ENCODE data around the gene C6orf15.

The C6orf15 gene

DNA sequence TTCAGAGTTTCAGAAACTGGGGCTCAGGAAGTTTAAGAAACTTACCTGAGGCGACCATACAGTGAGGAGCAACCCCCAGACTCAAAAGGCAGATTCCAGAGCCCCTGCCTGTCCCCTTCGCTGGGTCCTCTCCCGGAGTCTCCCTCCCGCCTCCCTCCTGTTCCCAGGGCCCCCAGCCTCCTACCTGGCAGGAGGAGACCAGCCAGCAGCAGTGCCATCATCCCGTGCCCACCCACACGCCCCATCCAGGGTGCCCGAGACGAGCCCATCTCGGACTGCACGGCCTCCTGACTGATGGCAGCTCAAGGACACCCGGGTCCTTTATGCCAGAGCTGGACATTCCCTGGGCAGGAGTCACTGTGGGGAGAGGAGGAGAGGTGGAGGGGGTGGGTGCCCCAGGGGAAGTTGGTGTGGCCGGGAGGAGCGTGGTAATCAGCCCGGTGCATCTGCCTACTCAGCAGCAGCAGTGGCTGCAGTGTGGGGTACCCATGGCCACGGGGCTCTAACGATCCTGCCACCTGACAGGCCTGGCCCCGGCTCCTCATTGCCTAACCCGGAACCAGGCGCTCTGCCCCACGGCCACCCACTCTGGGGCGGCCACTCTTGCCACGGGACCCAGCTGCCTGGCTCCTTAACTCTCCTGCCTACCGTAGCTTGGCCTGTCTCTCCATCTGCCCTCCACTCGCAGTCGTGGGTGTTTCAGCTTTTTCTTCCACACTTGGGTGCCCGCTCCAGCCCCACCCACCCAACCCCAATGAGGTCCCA lies 8.0 kb upstream of the C6orf15 start, which contains the start of gene CDSN:
CDSN (minus strand) TSS at position 296 of the 765 bp plus-strand sequence; CDS start at position 269, 27 bp downstream.
- H3K27ac ChIP-seq (ENCODE audit: low read length): no peak within 1 kb of the TSS
- H3K4me2 ChIP-seq (ENCODE audit: low read depth, low read length): no peak within 1 kb of the TSS
- TF ChIP-seq EZH2phosphoT487 (IDR thresholded peaks at IDR 0.05; ENCODE audit: low read length) (no peak), CTCF (IDR thresholded peaks at IDR 0.05; ENCODE audit: low read length) (no peak), EZH2 (optimal IDR thresholded peaks at IDR 0.05; ENCODE audit: low read depth, low read length) (no peak)
- H3K4me1 ChIP-seq (ENCODE audit: low read length): no peaks in the 10 kb centered on the region
- H2AFZ ChIP-seq (ENCODE audit: low read length): no peak within 1 kb of the TSS
- no peak for DNase-seq
- H3K9me2 ChIP-seq (replicated peaks; ENCODE audit: insufficient read depth, low read length): no peaks in the 10 kb centered on the region
- H3K79me2 ChIP-seq (ENCODE audit: low read length): no peaks in the 10 kb centered on the region
- H3K4me3 ChIP-seq (ENCODE audit: low read length): no peak within 1 kb of the TSS
- peaks cover 66% of the 10 kb centered on the region for H3K27me3 ChIP-seq (replicated peaks; ENCODE audit: insufficient read depth, low read length)
- H3F3A ChIP-seq (ENCODE audit: insufficient read depth, low read length): no peaks in the 10 kb centered on the region
- H3K36me3 ChIP-seq (replicated peaks; ENCODE audit: insufficient read depth, low read length): no peaks in the 10 kb centered on the region
- H3K9me3 ChIP-seq (replicated peaks; ENCODE audit: insufficient read depth, low read length): no peaks in the 10 kb centered on the region
- H4K20me1 ChIP-seq (ENCODE audit: insufficient read depth, low read length): no peaks in the 10 kb centered on the region
- no peak within 1 kb of the TSS for H3K9ac ChIP-seq (ENCODE audit: low read length)

- TF ChIP-seq EZH2 (optimal IDR thresholded peaks at IDR 0.05; ENCODE audit: low read depth, low read length): no peak
- TF ChIP-seq EZH2phosphoT487 (IDR thresholded peaks at IDR 0.05; ENCODE audit: low read length): no peak
- TF ChIP-seq CTCF (IDR thresholded peaks at IDR 0.05; ENCODE audit: low read length): no peak
- Histone ChIP-seq H3K9me2 (replicated peaks; ENCODE audit: insufficient read depth, low read length) (no peaks in the 10 kb centered on the region), H3K4me1 (ENCODE audit: low read length) (no peaks in the 10 kb centered on the region), H3K27ac (ENCODE audit: low read length) (no peak overlapping the region), H3K27me3 (replicated peaks; ENCODE audit: insufficient read depth, low read length) (peaks cover 74% of the 10 kb centered on the region), H3K9ac (ENCODE audit: low read length) (no peak overlapping the region), H3K9me3 (replicated peaks; ENCODE audit: insufficient read depth, low read length) (no peaks in the 10 kb centered on the region), H3K36me3 (replicated peaks; ENCODE audit: insufficient read depth, low read length) (no peaks in the 10 kb centered on the region), H3K79me2 (ENCODE audit: low read length) (no peaks in the 10 kb centered on the region), H3F3A (ENCODE audit: insufficient read depth, low read length) (no peaks in the 10 kb centered on the region), H2AFZ (ENCODE audit: low read length) (no peak overlapping the region), H4K20me1 (ENCODE audit: insufficient read depth, low read length) (no peaks in the 10 kb centered on the region), H3K4me2 (ENCODE audit: low read depth, low read length) (no peak overlapping the region), H3K4me3 (ENCODE audit: low read length) (no peak overlapping the region)
- DNase-seq: no peak
Observed at GRCh38 chr6:31118178-31118577, 5.8 kb upstream of the C6orf15 start.

- Histone ChIP-seq H3K9ac (ENCODE audit: low read length) (no peak overlapping the region), H2AFZ (ENCODE audit: low read length) (no peak overlapping the region), H3K36me3 (replicated peaks; ENCODE audit: insufficient read depth, low read length) (no peaks in the 10 kb centered on the region), H3K4me1 (ENCODE audit: low read length) (no peaks in the 10 kb centered on the region), H3K4me3 (ENCODE audit: low read length) (no peak overlapping the region), H3K79me2 (ENCODE audit: low read length) (no peaks in the 10 kb centered on the region), H4K20me1 (ENCODE audit: insufficient read depth, low read length) (no peaks in the 10 kb centered on the region), H3K4me2 (ENCODE audit: low read depth, low read length) (no peak overlapping the region), H3K27ac (ENCODE audit: low read length) (no peak overlapping the region), H3F3A (ENCODE audit: insufficient read depth, low read length) (no peaks in the 10 kb centered on the region), H3K9me2 (replicated peaks; ENCODE audit: insufficient read depth, low read length) (no peaks in the 10 kb centered on the region), H3K27me3 (replicated peaks; ENCODE audit: insufficient read depth, low read length) (peaks cover 76% of the 10 kb centered on the region), H3K9me3 (replicated peaks; ENCODE audit: insufficient read depth, low read length) (no peaks in the 10 kb centered on the region)
- no peak for DNase-seq
- no peak for TF ChIP-seq CTCF (IDR thresholded peaks at IDR 0.05; ENCODE audit: low read length)
- TF ChIP-seq EZH2phosphoT487 (IDR thresholded peaks at IDR 0.05; ENCODE audit: low read length): no peak
- no peak for TF ChIP-seq EZH2 (optimal IDR thresholded peaks at IDR 0.05; ENCODE audit: low read depth, low read length)
Observed at GRCh38 chr6:31116661-31117385, 4.4 kb upstream of the C6orf15 start.

All from MM.1S (cell line).